GM18508 (cell line): ENCODE data around the gene RIF1.
"Not testable (repeated sequence)": the region's sequence is repeated elsewhere in the genome, so short reads cannot be mapped to it uniquely, and the experiment has no call there.

ENCODE experiments used
- ATAC-seq: cut with Tn5 transposase; IDR thresholded peaks from one replicate; pipeline ENCODE4 v1.9.1; 2021; ENCODE audit warnings: moderate number of reproducible peaks; ENCODE audit not compliant: insufficient read depth, unreplicated experiment

Gene RIF1

DNA sequence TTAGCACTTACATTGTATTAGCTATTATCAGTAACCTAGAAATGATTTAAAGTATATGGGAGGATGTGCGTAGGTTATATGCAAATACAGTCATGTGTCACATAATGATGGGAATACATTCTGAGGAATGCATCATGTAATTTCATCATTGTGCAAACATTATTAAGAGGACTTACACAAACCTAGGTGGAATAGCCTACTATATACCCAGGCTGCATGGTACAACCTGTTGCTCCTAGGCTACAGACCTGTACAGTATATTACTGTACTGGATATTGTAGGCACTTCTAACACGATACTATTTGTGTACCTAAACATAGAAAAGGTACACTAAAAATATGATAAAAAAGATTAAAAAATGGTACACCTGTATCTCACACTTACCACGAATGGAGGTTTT lies 7.9 kb downstream of the RIF1 start:
- ATAC-seq, result no peak

DNA sequence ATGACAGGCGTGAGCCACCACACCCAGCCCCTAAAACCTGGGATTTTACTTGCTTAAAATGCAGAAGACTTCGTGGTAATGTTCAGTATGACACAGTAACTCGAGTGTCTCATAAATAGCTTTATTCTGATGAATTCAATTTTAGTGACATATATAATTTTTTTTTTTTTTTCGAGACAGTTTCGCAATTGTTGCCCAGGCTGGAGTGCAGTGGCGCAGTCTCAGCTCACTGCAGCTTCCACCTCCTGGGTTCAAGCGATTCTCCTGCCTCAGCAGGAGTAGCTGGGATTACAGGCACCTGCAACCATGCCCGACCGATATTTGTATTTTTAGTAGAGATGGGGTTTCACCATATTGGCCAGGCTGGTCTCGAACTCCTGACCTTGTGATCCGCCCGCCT lies 12.0 kb downstream of the RIF1 start:
- not testable (repeated sequence) for ATAC-seq

DNA sequence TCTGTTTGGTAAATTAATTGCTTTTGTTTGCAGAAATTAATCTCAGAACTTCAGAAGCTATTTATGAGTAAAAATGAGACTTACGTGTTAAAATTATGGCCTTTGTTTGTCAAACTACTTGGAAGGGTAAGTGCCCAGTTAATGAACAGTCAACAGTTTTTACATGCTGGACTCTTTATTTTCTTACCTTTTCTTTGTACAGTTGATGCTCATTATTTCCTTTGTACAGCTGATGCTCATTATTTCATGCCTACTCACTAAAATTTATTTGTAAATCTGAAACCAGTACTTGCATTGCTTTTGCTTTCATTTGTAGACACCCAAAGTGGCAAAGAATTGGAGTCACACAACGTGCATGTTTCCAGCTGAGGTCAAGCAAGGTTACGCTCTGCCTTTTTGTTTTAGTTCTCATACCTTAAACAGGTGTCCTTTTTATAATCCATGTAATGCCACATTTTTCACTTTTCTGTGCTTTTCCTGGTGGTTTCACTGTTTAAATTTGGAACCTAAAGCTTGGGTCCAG lies 13.3 kb downstream of the RIF1 start:
- ATAC-seq, result peak; percentile 53

DNA sequence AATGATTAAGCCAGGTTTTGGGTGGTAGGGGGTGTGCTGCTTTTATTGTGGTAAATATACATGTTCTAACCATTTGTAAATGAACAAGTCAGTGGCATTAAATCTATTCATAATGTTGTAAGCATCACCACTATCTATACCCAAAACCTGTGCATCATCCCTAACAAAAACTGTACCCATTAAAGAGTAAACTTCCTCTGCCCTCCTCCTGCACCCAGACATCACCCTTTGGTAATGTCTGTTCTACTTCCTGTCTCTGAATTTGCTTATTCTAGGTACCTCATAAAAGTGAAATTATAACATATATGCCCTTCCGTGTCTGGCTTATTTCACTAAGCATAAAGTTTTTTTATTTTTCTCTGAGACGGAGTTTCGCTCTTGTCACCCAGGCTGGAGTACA lies 14.1 kb downstream of the RIF1 start:
- no peak for ATAC-seq

DNA sequence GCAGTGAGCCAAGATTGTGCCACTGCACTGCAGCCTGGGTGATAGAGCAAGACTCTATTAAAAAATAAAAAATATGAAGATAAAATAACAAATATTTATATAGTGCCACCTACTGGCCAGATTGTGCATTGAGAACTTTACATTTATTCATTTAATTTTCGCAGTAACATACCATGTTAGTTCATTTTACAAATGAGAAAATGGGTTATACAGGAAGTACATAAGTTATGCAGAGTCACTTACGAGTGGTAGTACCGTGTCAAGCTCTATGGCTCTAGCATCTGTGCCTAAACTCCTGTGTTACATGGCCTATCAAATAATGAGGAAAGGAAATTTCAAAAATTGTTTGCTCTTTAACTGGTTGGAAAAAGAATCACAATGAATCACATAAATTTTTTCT lies 27.9 kb downstream of the RIF1 start:
- ATAC-seq, result no peak

DNA sequence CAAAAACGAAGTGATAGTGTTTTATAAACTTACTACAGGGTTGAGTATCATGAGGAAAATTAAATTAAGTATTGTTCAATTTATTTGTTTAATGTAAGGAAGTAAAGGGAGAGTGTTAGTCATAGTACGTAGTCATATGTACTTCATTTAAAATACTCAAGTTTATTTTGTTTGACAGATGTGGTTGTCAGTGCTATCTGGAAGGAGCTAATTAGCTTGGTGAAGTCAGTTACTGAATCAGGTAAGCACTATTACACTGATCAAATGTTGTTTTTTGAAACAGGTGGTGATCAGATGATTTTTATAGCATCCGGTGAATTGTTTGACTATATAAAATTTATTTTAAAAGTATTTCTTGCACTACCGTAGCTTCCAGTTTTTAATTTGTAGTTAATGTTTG lies 28.8 kb downstream of the RIF1 start:
- ATAC-seq, result no peak

DNA sequence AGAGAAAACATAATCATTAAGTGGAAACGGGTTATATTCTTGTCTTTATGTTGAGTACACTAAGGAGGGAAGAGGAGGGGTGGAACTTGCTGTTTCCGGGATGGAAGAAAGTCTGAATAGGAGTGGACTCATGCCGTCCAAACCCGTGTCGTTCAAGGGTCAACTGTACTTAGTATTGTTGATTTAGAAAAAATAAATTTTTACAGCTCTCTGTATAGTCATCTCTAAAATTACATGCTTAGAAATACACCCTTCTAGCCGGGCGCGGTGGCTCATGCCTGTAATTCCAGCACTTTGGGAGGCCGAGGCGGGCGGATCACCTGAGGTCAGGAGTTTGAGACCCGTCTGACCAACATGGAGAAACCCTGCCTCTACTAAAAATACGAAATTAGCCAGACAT lies 29.4 kb downstream of the RIF1 start:
- no peak for ATAC-seq

DNA sequence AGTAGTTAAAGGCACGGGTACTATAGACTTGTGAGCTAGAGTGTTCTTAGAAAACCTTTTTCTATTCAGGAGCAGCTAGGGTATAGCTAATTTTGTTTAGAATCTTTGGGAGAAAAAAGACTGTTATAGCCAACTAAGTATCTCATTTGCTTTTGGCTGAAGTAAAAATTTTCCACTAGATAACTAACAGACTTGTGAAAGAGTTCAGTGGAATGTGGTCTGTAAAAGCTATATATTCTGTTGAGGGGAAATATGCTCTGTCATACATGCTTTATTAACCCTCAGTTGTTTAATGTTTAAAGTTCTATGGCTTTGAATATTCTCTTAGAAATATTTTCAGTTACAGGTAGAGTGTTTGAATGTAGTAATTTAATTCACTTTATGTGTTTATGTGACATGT lies 49.7 kb downstream of the RIF1 start:
- ATAC-seq, result no peak

DNA sequence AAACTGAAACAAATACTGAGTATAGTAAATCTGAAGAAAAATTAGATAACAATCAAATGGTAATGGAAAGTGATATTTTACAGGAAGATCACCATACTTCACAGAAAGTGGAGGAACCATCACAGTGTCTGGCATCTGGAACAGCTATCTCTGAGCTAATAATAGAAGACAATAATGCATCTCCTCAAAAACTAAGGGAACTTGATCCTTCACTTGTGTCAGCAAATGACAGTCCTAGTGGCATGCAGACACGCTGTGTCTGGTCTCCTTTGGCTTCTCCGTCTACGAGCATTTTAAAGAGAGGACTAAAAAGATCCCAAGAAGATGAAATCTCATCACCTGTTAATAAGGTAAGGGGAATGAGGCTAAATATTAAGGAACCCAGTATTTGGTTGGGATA lies 56.1 kb downstream of the RIF1 start:
- no peak for ATAC-seq

DNA sequence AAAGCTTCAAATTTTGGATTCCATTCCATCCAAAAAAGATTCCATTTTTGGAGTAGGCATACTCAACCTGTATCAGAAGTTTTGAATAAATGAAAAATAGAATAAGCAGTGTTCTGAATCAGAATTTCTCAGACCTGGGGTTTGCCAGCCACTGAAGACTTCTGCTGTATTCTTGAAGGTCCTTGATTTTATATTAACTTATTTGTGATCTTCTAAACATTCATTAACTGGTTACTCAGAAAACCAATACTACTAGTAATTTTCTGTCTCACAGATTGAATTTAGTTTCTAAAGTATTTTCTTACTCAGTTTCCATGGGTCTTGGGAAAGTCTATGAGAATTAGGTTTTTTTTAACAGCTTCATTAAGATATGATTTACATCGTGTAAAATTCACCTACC lies 60.9 kb downstream of the RIF1 start:
- ATAC-seq, result no peak

DNA sequence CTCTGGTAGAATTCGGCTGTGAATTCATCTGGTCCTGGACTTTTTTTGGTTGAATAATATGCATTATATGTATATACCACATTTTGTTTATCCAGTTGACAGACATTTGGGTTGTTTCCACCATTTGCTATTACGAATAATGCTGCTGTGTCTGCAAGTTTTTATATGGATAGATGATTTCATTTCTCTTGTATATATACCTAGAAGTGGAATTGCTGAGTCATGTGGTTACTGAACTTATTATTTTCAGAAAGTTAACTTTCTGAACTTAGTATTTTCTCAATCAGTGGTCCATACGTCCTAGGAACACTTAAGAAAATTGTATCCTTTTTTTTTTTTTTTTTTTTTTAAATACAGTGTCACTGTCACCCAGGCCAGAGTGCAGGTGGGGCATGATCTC lies 63.3 kb downstream of the RIF1 start:
- ATAC-seq, result no peak

DNA sequence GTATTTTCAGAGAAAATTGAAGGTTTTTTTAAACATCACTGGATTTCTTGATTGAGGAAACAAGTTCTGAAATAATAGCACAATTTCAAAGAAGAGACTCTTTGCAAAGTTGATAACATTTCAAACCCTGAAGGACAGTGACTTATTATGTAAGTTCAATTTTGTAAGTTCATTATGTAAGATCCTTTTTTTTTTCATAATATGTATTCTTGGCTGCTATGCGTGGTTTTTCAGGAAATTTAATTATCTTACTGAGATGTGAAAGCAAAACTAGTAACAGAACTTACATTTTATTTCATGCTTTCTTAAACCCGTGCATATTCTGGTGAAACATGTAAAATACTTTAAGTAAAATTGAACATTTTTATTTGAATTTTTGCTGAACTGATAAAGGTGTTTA lies 65.4 kb downstream of the RIF1 start:
- no peak for ATAC-seq

DNA sequence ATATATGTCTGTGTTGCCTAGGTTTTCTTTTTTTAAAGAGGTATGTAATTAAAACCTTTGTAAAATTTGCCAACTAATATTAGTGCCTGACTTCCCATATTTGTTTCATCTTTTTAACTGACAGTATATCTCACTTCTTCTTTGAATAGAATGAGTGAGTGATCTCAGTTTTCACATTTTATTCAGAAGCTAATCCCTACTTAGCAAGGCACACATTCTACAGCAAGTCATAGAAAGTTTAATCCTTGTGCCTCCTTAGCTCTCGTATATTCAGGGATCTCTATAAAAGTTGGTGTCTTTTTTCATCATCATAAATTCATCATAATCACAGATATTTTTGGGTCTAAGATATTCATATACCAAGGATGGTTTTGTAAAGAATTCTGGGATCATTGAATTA lies 66.6 kb downstream of the RIF1 start:
- ATAC-seq, result no peak

DNA sequence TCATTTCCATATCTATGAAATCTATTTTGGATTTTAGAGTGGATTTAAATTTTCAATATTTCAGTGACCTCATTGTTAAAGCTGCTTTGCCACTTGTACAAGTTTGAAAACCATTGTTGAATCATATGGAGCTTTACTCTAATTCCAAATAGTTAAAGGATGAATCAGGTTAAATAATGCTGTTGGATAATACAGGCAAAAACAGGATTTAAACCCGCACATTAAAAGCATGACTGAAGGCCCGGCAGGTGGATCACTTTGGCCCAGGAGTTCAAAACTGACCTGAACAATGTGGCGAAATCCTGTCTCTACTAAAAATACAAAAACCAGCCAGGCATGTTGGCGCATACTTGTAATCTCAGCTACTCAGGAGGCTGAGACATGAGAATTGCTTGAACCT lies 68.3 kb downstream of the RIF1 start:
- no peak for ATAC-seq

DNA sequence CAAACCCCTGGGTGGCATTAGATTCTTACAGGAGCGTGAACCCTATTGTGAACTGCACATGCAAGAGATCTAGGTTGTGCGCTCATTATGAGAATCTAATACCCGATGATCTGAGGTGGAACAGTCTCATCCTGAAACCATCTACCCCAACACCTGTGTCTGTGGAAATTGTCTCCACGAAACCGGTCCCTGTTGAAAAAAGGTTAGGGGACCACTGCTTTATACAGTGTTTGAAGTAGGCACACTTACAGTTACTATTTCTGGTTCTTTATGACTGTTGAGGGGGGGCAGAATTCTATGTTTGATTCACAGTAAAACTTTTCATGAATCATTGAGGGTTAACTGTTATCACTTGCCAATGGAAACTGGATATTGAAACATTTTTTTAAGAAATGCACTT lies 72.0 kb downstream of the RIF1 start:
- ATAC-seq, result no peak

DNA sequence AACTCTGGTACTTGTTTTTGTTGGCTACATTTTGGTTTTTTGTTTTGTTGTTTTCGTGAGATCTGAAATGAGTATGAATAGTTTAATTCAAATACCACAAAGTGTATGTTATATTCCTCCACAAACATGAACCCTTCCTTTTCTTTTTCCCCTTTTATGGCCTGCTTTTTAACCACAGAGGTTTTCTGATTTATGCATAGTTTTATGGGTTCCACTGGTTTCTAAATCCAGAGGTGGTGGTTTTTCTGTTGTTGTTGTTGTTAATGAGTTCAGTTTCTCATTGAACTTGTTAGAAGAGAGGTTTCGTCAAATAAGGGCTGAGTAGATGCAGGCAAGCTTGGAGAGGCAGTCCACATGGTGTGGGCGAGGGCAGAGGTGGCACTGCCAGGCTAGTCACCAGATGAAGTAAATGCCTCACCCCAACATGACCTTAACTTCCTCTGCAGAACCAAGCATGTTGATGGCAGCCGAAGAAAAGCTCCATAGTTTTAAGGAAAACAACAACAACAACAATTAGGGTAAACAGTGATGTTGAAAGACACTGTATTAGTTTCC lies 72.5 kb downstream of the RIF1 start:
- ATAC-seq, result no peak

DNA sequence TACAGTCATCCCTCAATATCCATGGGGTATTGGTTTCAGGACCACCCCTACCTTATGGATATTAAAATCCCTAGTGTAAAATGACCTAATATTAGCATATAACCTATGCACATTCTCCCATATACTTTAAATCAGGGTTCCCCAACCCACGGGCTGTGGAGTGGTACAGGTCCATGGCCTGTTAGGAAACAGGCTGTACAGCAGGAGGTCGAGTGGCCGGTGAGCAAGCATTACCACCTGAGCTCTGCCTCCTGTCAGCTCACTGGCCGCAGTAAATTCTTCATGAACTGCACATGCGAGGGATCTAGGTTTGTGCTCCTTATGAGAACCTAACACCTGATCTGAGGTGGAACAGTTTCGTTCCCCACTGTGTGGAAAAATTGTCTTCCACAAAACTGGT lies 73.8 kb downstream of the RIF1 start:
- no peak for ATAC-seq

DNA sequence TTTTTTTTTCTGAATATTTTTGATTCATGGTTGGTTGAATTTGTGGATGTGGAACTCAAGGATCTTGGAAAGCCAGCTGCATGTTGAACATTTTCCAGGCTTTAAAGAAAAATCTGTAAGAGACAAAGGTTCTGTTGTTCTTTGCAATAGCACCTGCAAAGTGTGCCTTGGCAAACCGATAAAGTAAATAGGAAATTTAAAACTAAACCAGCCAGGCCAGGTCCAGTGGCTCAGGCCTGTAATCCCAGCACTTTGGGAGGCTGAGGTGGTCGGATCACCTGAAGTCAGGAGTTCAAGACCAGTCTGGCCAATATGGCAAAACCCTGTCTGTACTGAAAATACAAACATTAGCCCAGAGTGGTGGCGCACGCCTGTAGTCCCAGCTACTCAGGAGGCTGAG lies 74.4 kb downstream of the RIF1 start:
- ATAC-seq, result no peak

DNA sequence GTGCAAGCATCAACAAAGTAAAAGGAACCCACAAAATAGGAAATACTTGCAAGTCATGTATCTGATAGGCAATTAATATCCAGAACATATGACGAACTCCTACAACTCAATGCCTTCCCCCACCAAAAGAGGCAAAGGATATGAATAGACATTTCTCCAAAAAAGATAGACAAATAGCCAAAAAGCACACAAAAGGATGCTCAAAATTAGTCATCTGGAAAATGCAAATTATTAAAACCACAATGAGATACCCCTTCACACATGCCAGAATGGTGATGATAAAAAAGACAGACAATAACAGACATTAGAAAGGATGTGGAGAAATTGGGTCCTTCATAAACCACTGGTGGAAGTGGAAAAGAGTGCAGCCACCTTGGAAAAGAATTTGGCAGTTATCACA lies 76.4 kb downstream of the RIF1 start:
- ATAC-seq, result no peak

DNA sequence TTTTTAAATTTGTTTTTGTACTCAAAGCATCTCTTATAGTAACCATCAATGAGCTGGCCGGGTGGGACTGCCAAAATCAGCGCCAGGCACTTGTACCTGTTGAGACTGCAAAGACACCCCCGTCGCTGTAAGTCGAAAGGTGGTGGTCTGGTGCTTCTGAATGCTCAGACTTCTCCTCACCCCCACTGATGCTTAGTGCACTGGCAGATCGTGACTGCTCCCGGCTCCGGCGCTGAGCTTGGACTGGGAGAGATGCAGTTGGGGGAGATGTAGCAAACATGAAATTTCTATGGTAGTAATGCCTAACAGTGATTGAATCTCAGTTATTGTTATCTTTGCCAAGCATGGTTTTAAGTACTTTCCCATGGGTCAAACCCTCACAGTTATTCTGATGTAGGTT lies 80.6 kb downstream of the RIF1 start:
- ATAC-seq, result no peak

DNA sequence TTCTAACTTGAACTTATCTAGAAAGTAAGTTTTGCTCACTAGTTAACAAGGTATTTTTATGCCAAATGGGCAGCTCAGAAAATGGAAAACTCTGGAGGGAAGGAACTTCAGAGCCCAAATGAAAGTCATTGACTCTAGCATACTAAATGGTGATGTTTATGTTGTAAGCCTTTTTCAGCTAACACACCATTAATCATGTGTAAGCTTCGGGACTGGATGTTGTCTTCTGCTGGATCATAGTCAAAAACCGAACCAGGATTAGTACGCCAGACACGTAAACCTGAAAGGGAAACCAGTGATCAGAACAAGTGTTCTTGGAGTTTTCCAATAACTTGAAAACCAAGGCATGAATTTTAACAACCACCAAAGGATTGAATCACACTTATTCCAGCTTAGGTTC lies 81.8 kb downstream of the RIF1 start:
- ATAC-seq, result no peak

DNA sequence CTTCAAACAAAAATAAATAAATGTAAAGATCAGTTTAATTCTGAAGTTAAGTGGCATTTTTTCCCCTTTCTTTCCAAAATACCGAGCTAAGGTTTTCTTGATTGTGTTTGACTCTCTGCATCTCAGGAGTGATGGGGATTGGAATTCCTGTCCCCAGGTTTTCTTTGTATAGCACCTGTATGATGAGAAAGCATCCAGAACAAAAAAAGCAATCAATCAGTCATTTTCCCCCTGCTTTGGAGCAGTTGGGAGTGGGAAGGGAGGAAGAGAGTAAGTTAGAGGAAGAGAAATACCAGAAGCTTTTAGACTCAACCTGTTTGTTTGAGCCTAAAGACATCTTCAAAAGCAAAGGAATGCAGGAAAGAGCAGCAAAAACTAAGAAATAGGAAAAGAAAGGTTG lies 88.5 kb downstream of the RIF1 start:
- ATAC-seq, result no peak

DNA sequence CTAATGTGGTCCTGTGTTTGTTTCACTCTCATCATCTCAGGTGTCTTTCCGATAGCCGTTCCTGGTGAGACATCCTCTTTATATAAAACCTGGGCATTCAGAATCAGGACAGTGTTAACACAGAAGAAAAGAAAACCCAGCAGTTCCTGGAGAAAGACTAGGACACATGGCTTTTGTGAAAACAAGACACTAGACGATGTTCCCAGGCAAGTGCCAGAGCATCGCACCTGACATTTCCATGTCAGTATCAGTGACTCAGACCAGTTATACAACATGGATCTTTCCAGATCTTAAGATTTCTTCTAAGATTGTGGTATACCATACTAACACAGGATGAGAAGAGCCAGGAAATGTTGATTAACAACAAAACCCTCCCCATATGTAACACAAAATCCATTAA lies 96.5 kb downstream of the RIF1 start:
- ATAC-seq, result no peak
